Peyer's patch (tissue), 4 donors: ENCODE results near the gene PLAGL2.

Experiments
- POLR2A ChIP-seq, 2 donors: fragments of 450-650 bp; IDR thresholded peaks; one replicate each; pipeline ENCODE4 v1.5.1; 2017; ENCODE audit warnings: antibody characterized with exemption in 2 of 2, mild to moderate bottlenecking in 2 of 2, moderate library complexity in 2 of 2
- TF ChIP-seq, protein P1 (sequence below), 6 experiments: fragments of 450-650 bp in 4 of 6; fragments of 200-600 bp in 2 of 6; sonication (generic) in 1 of 6; IDR thresholded peaks; one replicate each; pipeline ENCODE4 v1.5.1; 2017 to 2019; ENCODE audit warnings: antibody characterized with exemption in 6 of 6, mild to moderate bottlenecking in 3 of 6, moderate library complexity in 1 of 6

GRCh38 chr20:32226391-32226790, 18.8 kb upstream of the PLAGL2 start:
- TF ChIP-seq, protein P1, sequence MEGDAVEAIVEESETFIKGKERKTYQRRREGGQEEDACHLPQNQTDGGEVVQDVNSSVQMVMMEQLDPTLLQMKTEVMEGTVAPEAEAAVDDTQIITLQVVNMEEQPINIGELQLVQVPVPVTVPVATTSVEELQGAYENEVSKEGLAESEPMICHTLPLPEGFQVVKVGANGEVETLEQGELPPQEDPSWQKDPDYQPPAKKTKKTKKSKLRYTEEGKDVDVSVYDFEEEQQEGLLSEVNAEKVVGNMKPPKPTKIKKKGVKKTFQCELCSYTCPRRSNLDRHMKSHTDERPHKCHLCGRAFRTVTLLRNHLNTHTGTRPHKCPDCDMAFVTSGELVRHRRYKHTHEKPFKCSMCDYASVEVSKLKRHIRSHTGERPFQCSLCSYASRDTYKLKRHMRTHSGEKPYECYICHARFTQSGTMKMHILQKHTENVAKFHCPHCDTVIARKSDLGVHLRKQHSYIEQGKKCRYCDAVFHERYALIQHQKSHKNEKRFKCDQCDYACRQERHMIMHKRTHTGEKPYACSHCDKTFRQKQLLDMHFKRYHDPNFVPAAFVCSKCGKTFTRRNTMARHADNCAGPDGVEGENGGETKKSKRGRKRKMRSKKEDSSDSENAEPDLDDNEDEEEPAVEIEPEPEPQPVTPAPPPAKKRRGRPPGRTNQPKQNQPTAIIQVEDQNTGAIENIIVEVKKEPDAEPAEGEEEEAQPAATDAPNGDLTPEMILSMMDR (IDR thresholded peaks at IDR 0.05), result no peak
- TF ChIP-seq POLR2A (IDR thresholded peaks at IDR 0.05), result no peak
